ACHN (cell line): ENCODE results near the gene ACSL3.
"Not testable (repeated sequence)": the region's sequence is repeated elsewhere in the genome, so short reads cannot be mapped to it uniquely, and the experiment has no call there.

ENCODE experiments used
- DNase-seq: peaks from one replicate; pipeline ENCODE4 v3.0.0-alpha.2; 2015
- in situ Hi-C: cut with HindIII; loops from 2 replicates; pipeline ENCODE4 v1.10.0; 2017; ENCODE audit warnings: low sequenced_read_pairs, low pct_ligation_motif_present, low pct_unique_long_range_greater_than_20kb

Gene ACSL3

GRCh38 chr2:222984908-222985307 lies 124.1 kb downstream of the ACSL3 start:
- in situ Hi-C loops: no loop called here

DNA sequence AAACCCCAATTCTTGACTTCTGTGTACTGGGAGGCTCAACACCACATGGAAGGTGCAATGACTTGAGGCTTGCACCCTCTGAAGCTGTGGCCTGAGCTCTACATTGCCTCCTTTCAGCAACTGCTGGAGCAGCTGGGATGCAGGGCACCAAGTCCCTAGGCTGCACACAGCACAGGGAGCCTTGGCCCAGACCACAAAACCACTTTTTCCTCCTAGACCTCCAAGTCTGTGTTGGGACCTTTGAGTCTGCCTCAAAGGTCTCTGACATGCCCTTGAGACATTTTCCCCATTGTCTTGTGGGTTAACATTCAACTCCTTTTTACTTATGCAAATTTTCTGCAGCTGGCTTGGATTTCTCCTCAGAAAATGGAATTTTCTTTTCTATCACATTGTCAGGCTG lies 128.6 kb downstream of the ACSL3 start:
- DNase-seq: no peak
- in situ Hi-C loops: no loop called here

More at GRCh38 chr2:222984908-222985307, 124.1 kb downstream of the ACSL3 start:
- DNase-seq: no peak

- DNase-seq, in situ Hi-C loops: not testable (repeated sequence)
Observed at GRCh38 chr2:222990206-222990605, 129.4 kb downstream of the ACSL3 start.

DNA sequence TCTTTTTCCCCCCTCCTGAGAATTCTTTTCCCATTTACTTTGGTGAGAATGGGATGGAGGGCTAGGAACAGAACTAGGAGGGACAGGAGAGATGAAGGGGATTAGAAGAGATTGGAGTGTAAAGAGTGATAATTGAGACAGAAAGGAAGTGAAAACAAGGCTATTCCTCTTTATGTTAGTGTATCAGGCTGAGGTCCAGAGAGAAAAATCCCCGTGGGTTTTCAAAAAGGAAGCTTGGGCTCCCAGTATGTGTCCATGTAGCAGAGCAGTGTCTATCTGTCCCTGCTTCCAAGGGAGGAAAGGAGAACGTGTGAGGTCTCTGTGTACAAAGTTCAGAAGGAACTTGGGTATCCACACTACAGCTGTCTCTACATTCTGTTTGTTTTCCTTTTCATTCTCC lies 131.3 kb downstream of the ACSL3 start:
- in situ Hi-C loops: no loop called here
- DNase-seq: no peak
